NCI-H510A treated with DMSO at 0.1 percent for 48 hours (cell line): ENCODE measurements around the gene PDE8A.
A peak's percentile ranks its signal among the peaks of the same experiment; 100 is the strongest.
"Not testable (repeated sequence)": the region's sequence is repeated elsewhere in the genome, so short reads cannot be mapped to it uniquely, and the experiment has no call there.

ENCODE experiments used
- DNase-seq: peaks from one replicate; lab custom pipeline; 2025; lab: John Stamatoyannopoulos, UW

The PDE8A gene

DNA sequence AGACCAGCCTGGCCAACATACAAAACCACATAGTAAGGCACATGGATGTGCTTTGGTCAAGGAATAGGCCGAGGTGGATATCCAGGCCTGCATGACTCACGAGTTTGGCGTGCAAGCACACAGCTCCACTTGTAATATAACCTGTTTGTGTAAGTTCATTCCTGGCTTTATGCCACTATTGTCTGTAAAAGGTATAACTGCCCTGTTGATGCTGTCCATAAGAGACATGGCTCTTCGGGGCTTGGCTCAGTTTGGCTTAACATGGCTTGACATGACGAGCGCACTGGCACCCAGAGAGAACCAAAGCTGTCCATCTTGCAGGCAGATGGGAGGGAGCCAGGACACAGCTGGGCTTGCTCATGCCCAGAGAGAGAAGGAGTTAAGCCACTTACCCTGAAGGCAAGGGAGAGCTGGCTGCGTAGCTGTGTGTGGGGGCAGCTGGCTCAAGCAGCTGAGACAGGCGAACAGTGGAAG lies 195.4 kb downstream of the PDE8A start:
- DNase-seq: peak; percentile 7

DNA sequence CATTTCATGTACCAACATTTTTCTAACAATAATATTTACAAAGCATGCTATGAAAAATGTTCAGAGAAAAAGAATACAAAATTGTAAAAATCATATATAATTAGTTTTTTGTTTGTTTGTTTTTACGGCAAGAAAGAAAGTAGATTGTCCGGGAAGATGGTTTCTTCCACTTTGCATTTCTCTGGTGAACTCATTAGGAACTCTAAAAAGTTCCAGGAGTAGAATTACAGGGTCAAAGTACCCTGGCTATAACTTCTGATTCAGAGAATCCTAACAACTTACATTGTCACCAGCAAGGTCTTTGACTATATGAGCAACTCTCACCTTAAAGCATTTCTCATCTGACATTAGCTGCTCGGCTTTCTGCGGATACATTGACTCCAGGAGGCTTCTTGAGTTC lies 196.7 kb downstream of the PDE8A start:
- no peak for DNase-seq

DNA sequence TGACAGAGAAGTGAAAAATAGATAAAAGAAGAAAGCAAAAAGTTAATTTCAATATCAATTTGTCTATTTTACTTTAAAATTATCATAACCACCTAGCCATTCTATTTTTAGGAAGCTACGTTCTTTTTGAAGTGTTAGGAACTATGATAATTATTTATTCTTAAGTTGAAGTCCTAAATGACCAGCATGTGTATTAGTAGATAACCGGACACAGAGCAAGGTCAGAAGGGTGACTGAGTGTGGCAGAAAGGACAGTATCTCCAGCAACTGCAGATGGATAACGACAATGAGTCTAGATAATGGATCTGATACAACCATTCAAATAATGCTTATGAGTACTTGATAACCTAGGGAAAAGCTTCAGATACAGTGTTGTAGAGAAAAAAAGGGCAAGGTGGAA lies 198.0 kb downstream of the PDE8A start:
- DNase-seq: no peak

DNA sequence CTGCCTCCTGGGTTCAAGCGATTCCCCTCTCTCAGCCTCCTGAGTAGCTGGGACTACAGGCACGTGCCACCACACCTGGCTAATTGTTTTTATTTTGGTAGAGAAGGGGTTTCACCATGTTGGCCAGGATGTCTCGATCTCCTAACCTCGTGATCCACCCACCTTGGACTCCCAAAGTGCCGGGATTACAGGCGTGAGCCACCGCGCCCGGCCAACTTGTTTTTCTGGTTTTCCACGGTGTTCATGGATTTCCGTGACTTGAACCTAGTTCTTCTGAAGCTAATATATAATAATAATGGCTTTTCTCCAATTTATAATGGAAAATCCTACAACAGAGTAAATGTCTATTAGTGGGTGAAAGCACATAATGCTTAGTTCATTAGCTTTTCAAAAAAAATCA lies 203.7 kb downstream of the PDE8A start:
- not testable (repeated sequence) for DNase-seq

DNA sequence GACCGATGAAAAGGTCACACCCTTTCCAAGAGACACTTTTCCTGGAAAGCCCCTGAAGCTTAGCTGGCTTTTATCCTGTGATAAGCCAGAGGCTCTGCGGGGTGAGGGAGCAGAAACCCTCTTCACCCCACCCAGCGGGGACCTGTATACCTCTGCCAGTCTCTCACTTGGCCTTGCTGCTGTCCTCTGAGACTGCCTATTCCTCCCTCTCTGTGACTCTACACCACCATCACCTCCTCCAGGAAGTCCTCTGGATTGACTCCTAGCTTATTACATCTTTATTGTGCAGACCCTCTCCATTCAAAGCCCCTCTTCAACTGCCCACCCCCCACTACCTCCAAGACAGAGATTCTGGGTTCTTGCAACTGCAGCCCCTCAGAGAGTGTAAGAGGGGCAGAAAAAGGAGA lies 206.5 kb downstream of the PDE8A start:
- not testable (repeated sequence) for DNase-seq
